IPS-20b (cell line): ENCODE data around the gene DUSP11.

ENCODE experiments used
- H3K27ac ChIP-seq: one replicate; pipeline ENCODE4 v1.5.1; 2013; ENCODE audit warnings: low read length
- H3K27me3 ChIP-seq: 2 replicates; pipeline ENCODE4 v1.6.1; 2013; ENCODE audit warnings: mild to moderate bottlenecking, low read length, inconsistent platforms; ENCODE audit not compliant: insufficient read depth
- H3K36me3 ChIP-seq: 2 replicates; pipeline ENCODE4 v1.6.1; 2013; ENCODE audit warnings: low read depth, mild to moderate bottlenecking, inconsistent platforms, low read length, moderate library complexity; ENCODE audit not compliant: insufficient read depth
- H3K4me1 ChIP-seq: 2 replicates; pipeline ENCODE4 v1.6.1; 2013; ENCODE audit warnings: mild to moderate bottlenecking, control low read depth, inconsistent platforms, low read length, moderate library complexity; ENCODE audit not compliant: insufficient read depth
- H3K4me3 ChIP-seq: 2 replicates; pipeline ENCODE4 v1.5.1; 2013; ENCODE audit warnings: mild to moderate bottlenecking, low read length, inconsistent platforms
- H3K9ac ChIP-seq: 2 replicates; pipeline ENCODE4 v1.6.1; 2013; ENCODE audit warnings: low read depth, mild to moderate bottlenecking, inconsistent platforms, low read length, moderate library complexity
- H3K9me3 ChIP-seq: 2 replicates; pipeline ENCODE4 v1.6.1; 2013; ENCODE audit warnings: mild to moderate bottlenecking, low read depth, low read length, inconsistent platforms; ENCODE audit not compliant: insufficient read depth

The DUSP11 gene

DNA sequence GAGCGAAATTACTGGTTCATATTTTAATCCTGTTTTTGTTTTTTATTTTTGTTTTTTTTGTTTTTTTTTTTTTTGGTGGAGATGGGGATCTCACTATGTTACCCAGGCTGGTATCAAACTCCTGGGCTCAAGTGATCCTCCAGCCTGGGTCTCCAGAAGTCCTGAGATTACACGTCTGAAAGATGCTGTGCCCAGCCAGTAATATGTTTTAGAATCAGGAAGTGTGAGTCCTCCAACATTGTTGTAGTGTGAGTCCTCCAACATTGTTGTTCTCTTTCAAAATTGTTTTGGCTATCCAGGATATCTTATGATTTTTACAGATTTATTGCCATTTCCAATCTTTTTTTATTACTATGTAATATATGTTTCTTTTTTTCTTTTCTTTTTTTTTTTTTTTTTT is 65.8 kb downstream of the DUSP11 start:
- no peaks in the 10 kb centered on the region for H3K4me1 ChIP-seq
- H3K4me3 ChIP-seq = no peak overlapping the region
- no peak overlapping the region for H3K27ac ChIP-seq
- peaks cover 13% of the 10 kb centered on the region; the same call in 1 of the 2 replicates for H3K9me3 ChIP-seq
- no peak overlapping the region for H3K9ac ChIP-seq
- H3K27me3 ChIP-seq = peaks cover 15% of the 10 kb centered on the region
- no peaks in the 10 kb centered on the region for H3K36me3 ChIP-seq
